GM12892 (cell line): ENCODE data around the gene PXMP4.

Source experiments
- POLR2A ChIP-seq: IDR thresholded peaks from 2 replicates; pipeline ENCODE4 v1.6.1; 2011; ENCODE audit warnings: low read depth, low read length, control low read depth
- POLR2AphosphoS5 ChIP-seq: IDR thresholded peaks from 2 replicates; pipeline ENCODE4 v1.6.1; 2011; ENCODE audit warnings: low read depth, low read length, control low read depth
- TAF1 ChIP-seq: IDR thresholded peaks from 2 replicates; pipeline ENCODE4 v1.6.1; 2011; ENCODE audit warnings: low read depth, mild to moderate bottlenecking, control low read depth, low read length, borderline replicate concordance

- TF ChIP-seq POLR2A: no peak
- TF ChIP-seq POLR2AphosphoS5: no peak
- TF ChIP-seq TAF1: no peak
These were observed 31.8 kb downstream of the PXMP4 start for GRCh38 chr20:33687993-33688937.
